Naive thymus-derived CD4-positive, alpha-beta T cell (primary cell): Measurements from ENCODE around the gene LSAMP. TPM values are rescaled to one million over a fixed set of nuclear protein-coding genes. Genes with fewer than 3 reads are reported as not detected.

Experiments
- ATAC-seq: fragments of 150-1000 bp; cut with Tn5 transposase; 2 replicates; pipeline ENCODE4 v1.10.0; 2021; ENCODE audit warnings: mild to moderate bottlenecking, moderate library complexity
- CTCF ChIA-PET: fragments of 350-600 bp; sonication (Branson Sonifier 250); formaldehyde crosslinking; loops from one replicate; lab custom pipeline; 2021; ENCODE audit warnings: antibody characterized with exemption; lab: Charles Lee
- POLR2A ChIA-PET: fragments of 350-600 bp; sonication (Branson Sonifier 250); formaldehyde crosslinking; loops from one replicate; lab custom pipeline; 2021; ENCODE audit warnings: antibody characterized with exemption, inconsistent platforms; lab: Charles Lee
- DNase-seq, 9 donors: peaks; one replicate each; pipeline versions ENCODE4 v3.0.0 to v3.0.0-alpha.2; 2020 to 2022; ENCODE audit warnings: mixed read lengths in 1 of 9
- H3K27ac ChIP-seq: one replicate; pipeline ENCODE4 v1.7.0; 2013; ENCODE audit warnings: mild to moderate bottlenecking, low read depth, low read length, moderate library complexity
- H3K27me3 ChIP-seq, 2 donors: one replicate each; pipeline ENCODE4 v1.7.0; 2013; ENCODE audit warnings: low read length in 2 of 2, mild to moderate bottlenecking in 2 of 2, moderate library complexity in 2 of 2; ENCODE audit not compliant: control insufficient read depth in 2 of 2, insufficient read depth in 2 of 2
- H3K36me3 ChIP-seq, 3 experiments: 1 replicate in 2 of 3; 2 replicates in 1 of 3; pipeline ENCODE4 v1.7.0; 2013; ENCODE audit warnings: low read length in 3 of 3, mild to moderate bottlenecking in 3 of 3, moderate library complexity in 1 of 3; ENCODE audit not compliant: insufficient read depth in 3 of 3, control insufficient read depth in 2 of 3
- H3K4me1 ChIP-seq, 2 donors: one replicate each; pipeline ENCODE4 v1.7.0; 2013; ENCODE audit warnings: low read length in 2 of 2, mild to moderate bottlenecking in 2 of 2, moderate library complexity in 1 of 2; ENCODE audit not compliant: control insufficient read depth in 2 of 2, insufficient read depth in 2 of 2
- H3K4me3 ChIP-seq: 2 replicates; pipeline ENCODE4 v1.7.0; 2013; ENCODE audit warnings: mild to moderate bottlenecking, low read length
- H3K9me3 ChIP-seq, 3 experiments: 1 replicate in 2 of 3; 2 replicates in 1 of 3; pipeline ENCODE4 v1.7.0; 2013; ENCODE audit warnings: low read length in 3 of 3; ENCODE audit not compliant: control insufficient read depth in 2 of 3
- H3K27ac Mint-ChIP-seq, 9 donors: one replicate each; pipeline ENCODE4 v1.8.0; 2020 to 2022; ENCODE audit warnings: mixed read lengths in 9 of 9, mild to moderate bottlenecking in 8 of 9, moderate library complexity in 5 of 9, inconsistent platforms in 2 of 9
- H3K27me3 Mint-ChIP-seq, 5 donors: one replicate each; pipeline ENCODE4 v1.8.0; 2021 to 2022; ENCODE audit warnings: mixed read lengths in 5 of 5, mild to moderate bottlenecking in 1 of 5
- H3K36me3 Mint-ChIP-seq, 5 donors: one replicate each; pipeline ENCODE4 v1.8.0; 2020 to 2022; ENCODE audit warnings: mixed read lengths in 5 of 5, mild to moderate bottlenecking in 3 of 5, inconsistent platforms in 1 of 5
- H3K4me1 Mint-ChIP-seq, 7 donors: one replicate each; pipeline ENCODE4 v1.8.0; 2020 to 2022; ENCODE audit warnings: mixed read lengths in 7 of 7, mild to moderate bottlenecking in 3 of 7, inconsistent platforms in 1 of 7
- H3K4me3 Mint-ChIP-seq, 10 donors: one replicate each; pipeline ENCODE4 v1.8.0; 2020 to 2022; ENCODE audit warnings: mild to moderate bottlenecking in 10 of 10, mixed read lengths in 10 of 10, moderate library complexity in 6 of 10, inconsistent platforms in 2 of 10
- H3K9me3 Mint-ChIP-seq, 11 donors: one replicate each; pipeline ENCODE4 v1.8.0; 2020 to 2022; ENCODE audit warnings: mixed read lengths in 11 of 11, mild to moderate bottlenecking in 4 of 11, inconsistent platforms in 1 of 11, moderate library complexity in 1 of 11
- intact Hi-C, 2 donors: fragments of 100-400 bp; cut with micrococcal nuclease; formaldehyde crosslinking; loops; one replicate each; pipeline ENCODE4 v1.15.1; 2023
- polyA plus RNA-seq, 2 donors: library from polyadenylated mRNA; unstranded; fragments of 300-500 nt; fragmentation: Illumina TruSeq; gene quantifications; one replicate each; pipeline ENCODE4 v1.2.3, GENCODE V29; 2021
- total RNA-seq, 6 experiments: library from RNA in 5 of 6; stranded (reverse) in 5 of 6; gene quantifications; 1 replicate in 5 of 6; 2 replicates in 1 of 6; pipeline ENCODE4 v1.2.3 and lab custom pipeline; 2021 to 2026

Gene LSAMP
- total and polyA plus RNA-seq, 7 experiments from 2014 or later = not detected

DNA sequence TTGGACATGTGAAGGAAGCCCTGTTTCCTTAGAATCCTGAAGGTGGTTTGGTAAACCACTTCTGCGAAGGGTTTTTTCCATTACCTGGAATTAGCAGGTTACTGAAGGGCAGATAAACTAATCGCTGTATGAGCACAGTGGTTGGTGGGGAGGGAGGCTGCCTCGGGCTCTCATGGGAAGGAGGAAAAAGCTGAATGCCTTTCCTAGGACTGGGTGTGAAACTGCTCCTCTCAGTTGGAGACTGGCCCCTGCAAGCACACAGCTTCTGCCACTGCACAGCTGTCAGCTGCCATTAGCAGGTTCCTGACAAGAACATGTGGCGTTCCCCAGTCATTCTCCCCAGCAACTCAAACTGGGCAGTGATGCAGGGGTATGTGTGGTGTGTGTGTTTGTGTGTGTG, 445.7 kb downstream of the LSAMP start:
- ChIA-PET CTCF (no interaction called here), POLR2A (no interaction called here)
- no peaks in the 10 kb centered on the region for H3K27me3 ChIP-seq
- Mint-ChIP-seq H3K27me3 (peaks cover 0 to 5% (median 0%) of the 10 kb centered on the region in 5 donors), H3K27ac (no peak overlapping the region), H3K36me3 (no peaks in the 10 kb centered on the region), H3K4me3 (no peak overlapping the region), H3K4me1 (no peaks in the 10 kb centered on the region), H3K9me3 (peaks cover 0 to 6% (median 0%) of the 10 kb centered on the region in 11 donors)
- H3K4me1 ChIP-seq = no peaks in the 10 kb centered on the region
- no peak for DNase-seq
- no peak overlapping the region for H3K27ac ChIP-seq
- H3K36me3 ChIP-seq = no peaks in the 10 kb centered on the region
- no peaks in the 10 kb centered on the region for H3K9me3 ChIP-seq
- intact Hi-C loops = no loop called here
- H3K4me3 ChIP-seq = no peak overlapping the region
- no peak for ATAC-seq

DNA sequence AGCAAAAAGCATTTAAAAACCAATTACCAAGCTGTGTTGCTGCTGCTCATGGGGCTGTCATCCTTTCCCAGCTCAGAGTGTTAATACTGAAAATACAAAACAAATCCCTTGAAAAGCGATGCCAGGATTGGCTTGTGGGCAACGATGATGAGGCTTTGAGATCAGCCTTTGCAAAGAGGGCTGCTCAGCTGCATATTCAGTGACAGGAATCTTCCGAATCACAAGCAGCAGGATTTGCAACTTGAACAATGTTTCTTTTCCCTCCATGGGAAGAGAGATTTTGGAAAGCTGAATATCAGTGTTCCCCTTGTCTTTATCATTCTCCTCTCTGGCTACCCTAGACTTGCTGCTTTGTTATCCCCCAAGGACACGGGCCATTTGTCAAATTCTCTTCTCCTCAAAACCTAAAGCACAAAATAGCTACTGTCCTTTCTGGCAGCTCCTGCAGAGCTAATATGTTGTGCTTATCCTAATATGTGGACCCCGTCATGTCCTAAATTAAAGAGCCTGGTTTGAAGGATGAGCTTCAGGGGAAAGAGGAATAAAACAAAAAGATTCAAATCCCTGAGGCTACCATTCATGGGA, 446.2 kb downstream of the LSAMP start:
- no peak for ATAC-seq
- Mint-ChIP-seq H3K9me3 (peaks cover 0 to 6% (median 0%) of the 10 kb centered on the region in 11 donors), H3K36me3 (no peaks in the 10 kb centered on the region), H3K4me1 (no peaks in the 10 kb centered on the region), H3K27ac (no peak overlapping the region), H3K4me3 (no peak overlapping the region), H3K27me3 (peaks cover 0 to 5% (median 0%) of the 10 kb centered on the region in 5 donors)
- POLR2A ChIA-PET = no interaction called here
- Histone ChIP-seq H3K27ac (no peak overlapping the region), H3K36me3 (no peaks in the 10 kb centered on the region), H3K4me1 (no peaks in the 10 kb centered on the region), H3K9me3 (no peaks in the 10 kb centered on the region), H3K4me3 (no peak overlapping the region), H3K27me3 (no peaks in the 10 kb centered on the region)
- intact Hi-C loops = no loop called here
- CTCF ChIA-PET = no interaction called here
- no peak for DNase-seq

DNA sequence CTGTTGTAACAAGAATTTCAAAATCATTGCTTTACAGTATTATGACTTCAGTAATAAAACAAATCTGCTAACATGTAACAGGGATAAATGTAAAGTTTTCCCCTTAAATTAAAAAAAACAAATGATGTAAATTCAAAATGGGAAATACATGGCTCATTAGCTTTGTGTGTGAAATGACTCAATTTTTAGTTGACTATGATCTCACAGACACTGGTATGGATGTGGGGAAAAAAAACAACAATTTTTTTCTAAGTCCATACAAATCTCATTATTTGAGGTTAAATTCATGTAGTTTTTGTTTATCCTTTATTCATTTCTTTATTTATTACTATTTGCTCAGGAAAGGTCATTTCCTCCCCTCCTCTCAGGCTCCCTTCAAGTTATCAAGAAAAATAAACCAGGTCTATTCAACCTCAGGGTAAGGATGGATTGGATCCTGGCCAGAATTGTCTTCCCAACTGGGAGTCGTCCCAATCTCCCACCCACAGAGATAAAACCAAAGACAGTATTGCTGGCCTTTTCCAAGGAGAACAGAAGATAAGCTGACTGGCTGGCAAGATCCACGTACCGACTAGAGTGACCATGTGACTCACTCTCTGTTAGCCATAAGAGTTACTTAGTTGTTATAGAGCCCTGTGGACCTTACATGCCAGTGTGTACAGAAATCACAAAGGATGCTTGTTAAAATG, 448.7 kb downstream of the LSAMP start:
- intact Hi-C loops = no loop called here
- Mint-ChIP-seq H3K27me3 (peaks cover 0 to 5% (median 0%) of the 10 kb centered on the region in 5 donors), H3K9me3 (peaks cover 0 to 6% (median 0%) of the 10 kb centered on the region in 11 donors), H3K27ac (no peak overlapping the region), H3K36me3 (no peaks in the 10 kb centered on the region), H3K4me1 (no peaks in the 10 kb centered on the region), H3K4me3 (no peak overlapping the region)
- Histone ChIP-seq H3K36me3 (no peaks in the 10 kb centered on the region), H3K27ac (no peak overlapping the region), H3K4me1 (no peaks in the 10 kb centered on the region), H3K27me3 (no peaks in the 10 kb centered on the region), H3K9me3 (no peaks in the 10 kb centered on the region), H3K4me3 (no peak overlapping the region)
- ChIA-PET CTCF (no interaction called here), POLR2A (no interaction called here)
- no peak for DNase-seq
- ATAC-seq = no peak

DNA sequence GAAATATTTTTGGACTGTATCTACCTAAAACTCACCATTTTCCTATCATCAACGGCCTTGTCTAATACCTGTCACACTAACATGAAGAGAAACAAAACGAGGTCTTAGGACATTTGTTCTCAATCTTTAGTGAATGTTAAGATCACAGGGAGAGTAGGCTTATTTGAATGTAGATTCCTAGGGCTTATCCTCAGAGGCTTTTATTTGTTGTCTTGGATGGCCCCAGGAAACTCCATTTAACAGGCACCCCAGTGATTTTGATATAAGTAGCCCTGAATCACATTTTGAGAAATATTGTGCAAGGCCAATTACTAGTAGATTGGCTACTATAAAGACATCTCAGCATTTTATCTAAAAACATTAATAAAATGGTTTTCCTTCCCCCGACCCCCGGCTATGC, 454.6 kb downstream of the LSAMP start:
- H3K9me3 ChIP-seq = no peaks in the 10 kb centered on the region
- no peaks in the 10 kb centered on the region for H3K4me1 ChIP-seq
- Mint-ChIP-seq H3K4me3 (no peak overlapping the region), H3K27ac (no peak overlapping the region), H3K36me3 (no peaks in the 10 kb centered on the region), H3K4me1 (no peaks in the 10 kb centered on the region), H3K27me3 (peaks cover 0 to 3% (median 0%) of the 10 kb centered on the region in 5 donors), H3K9me3 (peaks cover 0 to 4% (median 0%) of the 10 kb centered on the region in 11 donors)
- POLR2A ChIA-PET = no interaction called here
- DNase-seq (no peak), ATAC-seq (no peak)
- H3K4me3 ChIP-seq = no peak overlapping the region
- H3K27me3 ChIP-seq = no peaks in the 10 kb centered on the region
- intact Hi-C loops = no loop called here
- H3K36me3 ChIP-seq = no peaks in the 10 kb centered on the region
- CTCF ChIA-PET = no interaction called here
- no peak overlapping the region for H3K27ac ChIP-seq

DNA sequence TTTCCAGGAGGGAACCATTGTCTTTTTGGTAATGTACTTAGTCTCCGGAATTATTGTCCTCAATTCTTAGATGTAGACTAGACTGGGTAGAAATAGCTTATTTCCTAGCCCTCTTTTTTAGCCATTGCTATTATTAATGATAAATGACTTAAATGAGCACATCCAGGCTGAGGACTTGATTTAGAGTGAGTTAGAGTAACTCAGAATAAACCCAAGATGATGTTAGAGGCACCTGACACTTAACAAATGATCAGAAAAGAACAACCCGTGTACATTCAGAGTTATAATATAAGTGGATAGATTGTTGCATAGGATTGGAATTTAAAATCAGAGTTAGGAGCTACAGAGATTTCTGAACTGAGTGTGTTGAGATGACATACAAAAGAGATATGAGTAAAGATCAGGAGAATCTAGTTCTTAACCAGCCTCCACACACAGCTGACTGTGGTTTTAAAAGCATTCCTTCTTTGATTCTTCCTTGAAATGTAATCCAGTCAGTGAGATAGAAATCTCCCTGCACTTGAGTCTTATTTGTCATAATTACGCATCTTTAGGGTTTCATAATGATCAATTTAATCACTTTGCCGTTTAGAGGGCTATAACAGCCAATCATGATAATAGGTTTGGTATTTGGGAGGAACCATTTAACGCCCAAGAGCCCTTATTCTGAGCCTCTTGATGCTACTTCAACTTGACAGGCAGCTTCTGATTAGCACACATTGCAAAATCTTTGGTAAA, 455.4 kb downstream of the LSAMP start:
- no peak for ATAC-seq
- DNase-seq = no peak
- Mint-ChIP-seq H3K4me3 (no peak overlapping the region), H3K9me3 (peaks cover 0 to 4% (median 0%) of the 10 kb centered on the region in 11 donors), H3K4me1 (no peaks in the 10 kb centered on the region), H3K36me3 (no peaks in the 10 kb centered on the region), H3K27ac (no peak overlapping the region), H3K27me3 (peaks cover 0 to 3% (median 0%) of the 10 kb centered on the region in 5 donors)
- ChIA-PET POLR2A (interaction anchor here (0.5 kb wide), 1 partner anchor 20 kb away, joined by 3 read pairs; no protein-coding TSS in a partner anchor), CTCF (no interaction called here)
- intact Hi-C loops = no loop called here
- H3K4me1 ChIP-seq = no peaks in the 10 kb centered on the region
- no peak overlapping the region for H3K4me3 ChIP-seq
- H3K27me3 ChIP-seq = no peaks in the 10 kb centered on the region
- no peak overlapping the region for H3K27ac ChIP-seq
- H3K9me3 ChIP-seq = no peaks in the 10 kb centered on the region
- no peaks in the 10 kb centered on the region for H3K36me3 ChIP-seq

DNA sequence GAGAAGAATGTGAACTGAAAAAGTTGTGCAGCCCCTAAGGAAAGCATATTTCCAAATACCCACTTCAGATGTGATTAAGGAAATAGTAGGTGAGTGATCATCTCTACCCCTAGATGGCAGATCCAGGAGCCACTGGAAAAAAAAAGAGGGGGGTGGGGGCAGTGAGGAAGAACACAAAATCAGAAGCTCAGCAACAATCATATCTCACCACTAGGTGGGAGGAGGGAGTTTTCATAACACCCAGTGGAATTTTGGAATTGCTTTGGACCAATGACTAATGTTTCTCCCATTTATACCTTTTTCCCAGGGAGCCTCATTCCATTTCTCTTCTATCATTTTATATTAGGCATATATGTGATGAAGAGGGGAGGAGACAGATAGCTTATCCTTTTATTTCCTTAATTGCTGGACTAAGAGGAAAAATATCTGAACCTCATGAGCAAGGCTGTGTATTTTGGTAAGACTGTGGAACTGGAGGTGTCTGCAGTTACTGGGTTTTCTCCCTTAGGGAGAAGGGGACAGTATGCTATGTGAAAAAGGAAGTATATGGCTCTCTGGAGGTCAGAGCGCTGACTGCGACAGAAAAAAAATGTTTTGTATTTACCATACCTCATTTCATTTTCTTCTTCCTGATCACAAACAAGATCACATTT, 458.6 kb downstream of the LSAMP start:
- Mint-ChIP-seq H3K4me3 (no peak overlapping the region), H3K27ac (no peak overlapping the region), H3K27me3 (peaks cover 0 to 8% (median 0%) of the 10 kb centered on the region in 5 donors), H3K9me3 (peaks cover 0 to 8% (median 0%) of the 10 kb centered on the region in 11 donors), H3K4me1 (no peaks in the 10 kb centered on the region), H3K36me3 (no peaks in the 10 kb centered on the region)
- ATAC-seq = no peak
- Histone ChIP-seq H3K4me1 (no peaks in the 10 kb centered on the region), H3K9me3 (no peaks in the 10 kb centered on the region), H3K4me3 (no peak overlapping the region), H3K36me3 (no peaks in the 10 kb centered on the region), H3K27ac (no peak overlapping the region), H3K27me3 (no peaks in the 10 kb centered on the region)
- DNase-seq = no peak
- intact Hi-C loops = no loop called here
- CTCF ChIA-PET = no interaction called here
- POLR2A ChIA-PET = no interaction called here
